SK-N-DZ (cell line): ENCODE results near the gene JCAD.

Experiments used
- DNase-seq: peaks from one replicate; pipeline ENCODE4 v3.0.0-alpha.2; 2015; ENCODE audit warnings: low spot score

Gene JCAD

DNA sequence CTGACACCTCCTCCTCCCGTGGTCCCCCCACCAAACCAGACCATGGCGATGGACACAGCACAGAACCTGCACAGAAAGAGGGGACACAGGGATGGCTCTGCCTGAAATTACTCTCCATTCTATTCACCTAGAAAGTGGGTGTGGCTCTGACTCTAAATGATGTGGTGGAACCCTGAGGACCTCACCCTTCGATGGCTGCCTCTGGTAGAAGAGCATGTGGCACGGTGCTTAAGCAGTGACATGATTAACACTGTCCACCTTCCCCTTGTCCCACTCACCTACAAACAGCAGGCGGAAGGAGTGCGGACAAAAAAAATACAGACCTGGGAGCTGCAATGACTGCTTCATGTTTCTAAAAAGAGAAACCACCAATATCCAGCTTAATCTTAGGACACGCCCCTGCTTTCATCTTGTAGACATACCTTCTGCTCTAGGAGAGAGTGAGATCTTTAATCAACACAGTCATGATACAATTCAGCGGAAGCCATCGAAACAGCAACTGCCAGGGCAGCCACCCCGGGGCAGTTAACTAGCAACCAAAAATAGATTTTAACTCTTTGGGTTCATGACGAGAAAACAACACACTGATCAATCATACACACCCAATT is 11.4 kb downstream of the JCAD start:
- no peak for DNase-seq

DNA sequence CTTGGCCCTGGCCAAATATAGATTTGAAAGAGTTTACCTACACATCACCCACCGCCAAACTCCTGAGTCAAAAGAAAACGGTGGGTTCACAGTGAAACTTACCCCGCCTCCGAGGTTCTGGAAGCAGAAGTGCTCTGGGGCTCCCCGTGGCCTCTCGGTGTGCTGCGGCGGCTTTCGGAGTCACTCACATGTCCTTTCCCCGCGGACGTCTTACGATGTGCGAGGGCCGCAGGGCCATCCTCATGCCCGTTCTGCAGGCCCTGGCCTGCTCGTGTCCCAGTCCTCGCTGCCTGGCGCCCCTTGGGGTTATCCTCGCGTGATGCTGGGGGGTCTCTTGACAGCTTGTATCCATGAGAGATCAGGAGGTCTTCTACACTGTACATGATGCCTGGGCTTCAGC is 12.0 kb downstream of the JCAD start:
- DNase-seq = no peak

DNA sequence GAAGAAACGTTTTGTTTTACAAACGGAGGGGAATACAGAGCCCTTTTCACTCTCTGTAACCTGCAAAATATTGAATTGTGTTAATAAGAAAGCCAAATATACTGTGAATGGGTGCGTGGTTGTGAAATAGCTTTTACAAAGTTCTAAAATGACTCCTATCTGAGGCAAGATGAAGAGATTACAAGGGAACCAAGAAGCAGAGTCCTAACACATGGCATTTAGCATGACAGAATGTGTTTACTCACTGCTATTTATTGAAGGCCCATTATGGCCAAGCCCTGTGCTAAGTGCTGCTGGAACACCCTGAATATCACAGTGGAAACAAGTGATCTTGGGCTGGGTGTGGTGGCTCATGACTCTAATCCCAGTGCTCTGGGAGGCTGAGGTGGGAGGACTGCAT is 12.9 kb downstream of the JCAD start:
- no peak for DNase-seq

DNA sequence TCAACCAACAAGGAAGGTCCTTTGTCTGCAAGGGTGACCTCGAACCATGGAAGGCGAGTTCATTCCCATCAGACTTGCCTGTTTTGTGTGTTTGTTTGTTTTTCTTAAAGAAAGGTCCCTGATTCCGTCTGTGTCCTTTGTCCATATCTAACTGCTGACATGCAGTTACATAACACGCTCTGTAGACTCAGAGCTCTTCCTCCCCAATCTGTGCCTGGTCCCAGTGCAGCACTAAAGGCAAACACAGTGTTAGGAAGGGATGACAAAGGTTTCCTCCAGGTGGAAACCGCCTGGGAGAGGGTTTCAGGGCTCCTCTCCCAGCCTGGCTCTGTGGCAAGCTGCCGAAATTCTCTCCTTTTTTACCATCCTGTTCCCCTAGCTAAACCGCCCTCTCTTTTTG is 13.4 kb downstream of the JCAD start:
- DNase-seq = no peak

DNA sequence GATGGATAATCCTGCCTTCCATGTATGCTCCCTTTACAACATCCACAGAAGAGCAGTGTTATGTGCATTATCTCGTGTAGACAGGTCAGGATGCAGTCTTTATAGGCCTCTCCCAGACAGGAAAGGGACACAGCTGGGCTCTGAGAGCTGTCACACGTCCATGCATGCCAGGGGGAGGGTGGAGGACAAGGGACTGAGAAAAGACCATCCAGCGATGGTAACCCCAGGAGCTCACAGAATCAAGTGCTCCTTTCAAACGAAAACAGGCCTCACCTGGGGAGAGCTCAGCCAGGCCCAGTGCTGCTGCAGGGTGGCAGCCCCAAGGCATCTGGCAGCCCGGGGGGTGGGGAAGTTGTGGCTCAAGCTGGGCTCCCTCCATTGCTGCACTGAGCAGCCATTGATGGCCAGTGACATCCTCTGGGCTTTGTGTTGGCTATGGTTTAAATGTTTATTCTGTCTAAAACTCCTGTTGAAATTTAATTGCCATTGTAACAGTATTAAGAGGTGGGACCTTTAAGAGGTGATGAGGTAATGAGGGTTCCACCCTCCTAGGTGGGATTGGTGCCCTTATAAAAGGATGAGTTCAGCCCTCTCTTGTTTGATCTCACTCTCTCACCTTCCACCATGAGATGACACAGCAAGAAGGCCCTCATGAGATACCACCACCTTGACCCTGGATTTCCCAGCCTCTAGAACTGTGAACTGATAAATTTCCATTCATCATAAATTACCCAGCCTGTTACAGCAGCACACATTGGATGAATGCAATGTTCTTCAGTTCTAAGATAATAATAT is 15.7 kb downstream of the JCAD start:
- no peak for DNase-seq

DNA sequence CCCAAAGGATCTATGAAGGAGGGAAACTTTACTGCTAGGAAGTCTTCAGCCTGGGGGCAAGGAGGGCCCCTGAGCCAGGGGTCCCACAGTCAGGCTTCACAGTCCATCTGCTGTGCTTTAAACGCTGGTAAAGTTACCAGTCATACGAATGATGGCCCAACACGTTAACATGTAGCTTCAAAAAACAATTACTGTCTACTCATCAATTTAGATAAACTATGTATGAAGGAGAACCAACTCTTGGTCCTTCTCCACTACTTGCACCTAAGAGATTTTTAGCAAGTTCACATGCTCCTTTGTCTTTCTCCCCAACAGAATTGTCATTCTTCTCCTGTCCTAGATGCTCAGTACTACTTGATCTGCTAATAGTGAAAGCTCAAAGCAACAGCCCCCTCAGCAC is 16.6 kb downstream of the JCAD start:
- no peak for DNase-seq

DNA sequence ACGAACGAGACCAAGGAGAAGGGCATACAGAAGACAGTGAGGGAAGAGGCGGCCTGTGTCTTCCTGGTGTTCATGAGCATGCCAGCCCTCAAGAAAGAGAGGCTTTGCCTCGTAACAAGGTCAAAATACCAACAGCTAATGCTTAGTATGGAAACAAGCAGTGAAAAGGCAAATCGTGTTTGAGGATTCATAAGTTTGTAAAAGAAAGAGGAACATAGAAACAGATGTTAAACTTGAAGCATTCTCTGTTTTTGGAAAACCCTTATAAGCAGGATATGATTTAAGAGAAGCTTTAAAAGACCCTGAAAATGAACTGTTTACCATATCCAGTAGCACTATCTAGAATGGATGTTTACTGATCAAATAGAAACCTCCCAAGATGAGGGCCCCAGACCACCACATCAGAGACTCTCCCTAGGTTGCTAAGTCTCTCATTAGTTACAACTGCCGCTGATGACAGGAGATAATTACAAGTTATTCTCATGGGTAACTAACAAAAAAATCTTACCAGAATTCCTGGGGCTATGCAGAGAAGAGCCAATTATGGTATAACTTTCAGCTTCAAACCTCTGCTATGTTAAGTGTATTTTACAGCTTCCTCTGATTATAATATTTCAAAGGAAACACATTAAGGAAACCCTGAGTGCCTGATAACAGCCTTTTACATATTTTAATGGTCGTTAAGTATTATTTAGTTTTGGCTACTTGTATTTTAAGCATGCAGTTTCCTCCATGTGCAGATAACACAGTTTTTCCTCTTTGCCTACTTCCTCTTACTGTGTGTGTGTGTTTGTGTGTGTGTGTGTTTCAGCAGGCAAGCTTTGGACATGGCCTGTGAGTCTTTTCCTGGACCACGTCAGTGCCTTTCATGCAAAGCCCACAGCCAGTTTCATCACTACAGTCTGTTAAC is 17.9 kb downstream of the JCAD start:
- DNase-seq = no peak

DNA sequence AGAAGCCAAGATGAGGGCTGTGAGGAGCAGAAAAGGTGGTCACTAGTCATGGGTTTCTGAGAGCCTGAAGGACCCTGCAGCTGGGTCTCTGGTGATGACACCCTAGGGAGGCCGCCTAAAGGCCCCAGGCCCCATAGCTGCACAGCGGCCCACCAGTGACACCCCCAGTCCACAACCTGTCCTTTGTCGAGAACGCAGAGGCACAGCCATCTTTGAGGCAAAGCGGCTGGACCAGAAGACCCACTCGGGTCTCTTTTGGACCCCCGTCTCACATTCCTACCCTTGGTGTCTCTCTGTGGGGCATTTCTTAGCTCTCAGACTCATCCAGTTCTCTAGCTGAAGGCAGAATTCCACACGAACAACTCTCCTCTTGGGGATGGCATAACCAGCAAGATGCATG is 18.8 kb downstream of the JCAD start:
- DNase-seq = no peak

DNA sequence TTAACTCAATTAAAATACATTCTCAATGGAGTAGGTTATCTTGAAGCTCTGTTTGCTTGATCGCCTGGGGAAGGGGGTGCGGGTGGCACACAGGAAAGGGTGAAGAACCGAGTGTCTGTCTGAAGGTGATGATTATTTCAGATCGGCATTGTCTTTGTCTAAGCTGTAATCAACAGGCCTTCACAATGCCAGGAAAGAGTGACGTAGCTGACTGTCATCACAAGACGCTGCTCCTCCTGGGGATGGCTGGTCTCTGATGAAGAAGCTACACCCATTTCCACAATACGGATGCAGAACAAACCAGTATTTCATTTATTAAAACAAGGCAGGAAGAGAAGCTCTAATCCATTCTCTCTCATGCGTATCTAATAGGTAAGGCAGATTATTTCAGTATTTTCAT is 19.4 kb downstream of the JCAD start:
- DNase-seq = no peak

DNA sequence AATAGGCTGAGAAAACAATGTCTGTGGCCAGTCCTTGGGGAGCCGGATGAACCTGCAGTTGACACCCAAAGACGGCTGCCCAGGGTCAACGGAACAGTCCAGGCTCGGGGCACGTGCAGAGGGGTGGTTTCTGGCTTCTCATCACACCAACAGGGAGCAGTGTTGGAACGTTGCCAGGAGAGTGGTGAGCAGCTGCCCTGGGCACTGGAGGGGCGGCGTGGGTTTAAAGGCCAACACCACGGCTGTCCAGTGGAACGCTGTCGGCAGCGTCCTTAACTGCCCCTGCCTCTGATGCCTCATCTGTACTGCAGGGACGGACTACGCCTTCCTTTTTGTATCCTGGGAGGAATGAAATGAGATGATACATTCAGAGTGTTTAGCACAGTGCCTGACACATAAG is 19.8 kb downstream of the JCAD start:
- DNase-seq = no peak

DNA sequence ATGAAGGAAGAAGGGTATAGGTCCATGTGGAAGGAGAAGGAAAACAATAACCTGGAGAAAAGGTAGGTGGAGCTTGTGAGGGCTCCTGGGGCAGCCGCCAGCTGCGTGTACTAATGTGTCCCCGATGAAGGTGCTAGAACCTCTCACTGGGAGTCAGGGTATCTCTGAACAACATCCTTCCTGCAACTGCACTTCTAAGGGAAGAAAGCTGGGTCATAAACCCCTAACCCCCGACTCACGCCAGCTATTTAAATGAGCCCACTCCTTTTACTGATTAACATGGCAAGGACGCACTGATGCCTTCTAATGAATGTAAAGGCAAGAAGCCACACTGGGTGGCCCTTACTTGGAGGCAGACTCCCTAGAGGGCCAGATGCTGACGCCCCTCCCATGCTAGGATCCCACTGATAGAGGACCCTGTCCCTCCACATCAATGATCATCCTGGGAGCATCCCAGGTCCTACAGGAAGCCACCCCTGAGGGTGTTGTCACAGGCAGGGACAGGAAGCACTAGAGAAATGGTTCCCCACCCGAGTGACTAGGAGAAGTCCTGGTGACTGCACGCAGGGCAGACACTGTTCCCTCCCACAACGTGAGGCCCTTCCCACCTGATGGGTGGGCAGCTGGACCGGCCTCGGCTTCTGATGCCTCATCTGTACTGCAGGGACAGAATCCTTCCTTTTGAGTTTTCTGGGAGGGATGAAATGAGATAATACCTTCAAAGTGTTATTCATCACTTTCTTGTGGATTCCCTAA is 20.4 kb downstream of the JCAD start:
- DNase-seq = no peak

DNA sequence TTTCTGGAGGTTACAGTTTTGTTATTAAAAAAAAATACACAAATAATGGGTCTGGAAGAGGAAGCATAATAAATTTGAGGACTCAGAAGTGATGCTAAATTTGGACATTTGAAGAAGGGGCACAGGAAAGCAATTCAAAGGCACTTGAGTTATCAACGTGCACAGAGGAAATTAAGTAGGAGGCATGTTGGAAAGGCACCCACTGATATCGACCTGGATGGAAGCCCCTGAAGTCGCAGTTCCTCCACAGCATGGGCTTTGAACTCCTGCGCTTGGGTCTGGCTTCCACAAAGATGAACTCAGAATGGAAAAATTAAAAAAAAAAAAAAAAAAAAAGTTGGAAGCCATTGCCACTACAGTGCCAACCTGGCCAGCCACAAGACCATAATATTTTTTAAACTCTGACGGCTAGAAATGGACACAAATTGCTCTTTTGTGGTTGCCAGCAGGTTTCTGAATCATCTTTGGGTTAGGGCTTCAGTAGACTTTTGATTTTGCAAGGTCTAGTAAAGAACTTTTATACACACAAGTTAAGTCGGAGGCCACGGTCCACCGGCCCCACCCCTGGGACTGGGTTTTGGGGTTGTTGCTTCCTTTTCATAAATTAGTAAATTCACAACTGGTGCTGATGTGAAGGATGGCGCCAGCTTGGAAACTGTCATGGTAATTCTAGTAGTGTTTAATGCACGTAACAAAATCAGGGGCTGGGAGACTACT is 21.6 kb downstream of the JCAD start:
- DNase-seq = no peak

DNA sequence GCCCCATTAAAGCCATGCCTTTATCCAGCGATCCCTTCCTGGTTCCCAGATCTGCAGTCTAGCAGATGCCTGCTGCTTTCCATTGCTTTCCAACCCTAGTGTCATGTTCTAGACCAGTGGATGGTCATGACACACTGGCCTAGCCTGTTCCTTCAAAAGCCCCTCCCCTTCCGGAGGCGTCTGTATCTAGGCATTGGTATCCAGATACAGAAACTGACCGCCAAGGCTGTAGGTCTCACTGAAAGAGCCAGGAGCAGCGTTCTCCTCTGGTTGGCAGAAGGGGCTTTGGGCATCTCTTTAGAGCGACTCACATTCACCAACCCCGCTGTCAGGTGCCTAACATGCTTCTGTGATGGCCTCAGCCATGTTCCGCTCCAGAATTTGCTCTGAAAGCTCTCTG is 22.6 kb downstream of the JCAD start:
- DNase-seq = no peak

DNA sequence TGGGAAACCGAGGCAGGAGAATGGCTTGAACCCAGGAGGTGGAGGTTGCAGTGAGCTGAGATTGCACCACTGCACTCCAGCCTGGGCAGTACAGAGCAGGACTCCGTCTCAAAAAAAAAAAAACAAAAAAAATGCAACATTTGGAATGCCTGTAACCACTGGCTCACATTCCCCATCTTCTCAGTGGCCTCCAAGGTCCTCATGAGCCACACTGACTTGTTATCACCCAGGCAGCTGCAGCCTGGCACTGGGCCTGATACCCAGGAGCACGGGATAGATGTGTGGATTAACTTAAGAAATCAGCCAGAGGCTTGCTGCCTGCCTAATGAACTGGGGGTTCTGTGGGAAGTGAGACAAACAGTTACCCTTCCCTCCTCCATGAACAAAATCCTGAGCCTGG is 23.0 kb downstream of the JCAD start:
- DNase-seq = no peak

DNA sequence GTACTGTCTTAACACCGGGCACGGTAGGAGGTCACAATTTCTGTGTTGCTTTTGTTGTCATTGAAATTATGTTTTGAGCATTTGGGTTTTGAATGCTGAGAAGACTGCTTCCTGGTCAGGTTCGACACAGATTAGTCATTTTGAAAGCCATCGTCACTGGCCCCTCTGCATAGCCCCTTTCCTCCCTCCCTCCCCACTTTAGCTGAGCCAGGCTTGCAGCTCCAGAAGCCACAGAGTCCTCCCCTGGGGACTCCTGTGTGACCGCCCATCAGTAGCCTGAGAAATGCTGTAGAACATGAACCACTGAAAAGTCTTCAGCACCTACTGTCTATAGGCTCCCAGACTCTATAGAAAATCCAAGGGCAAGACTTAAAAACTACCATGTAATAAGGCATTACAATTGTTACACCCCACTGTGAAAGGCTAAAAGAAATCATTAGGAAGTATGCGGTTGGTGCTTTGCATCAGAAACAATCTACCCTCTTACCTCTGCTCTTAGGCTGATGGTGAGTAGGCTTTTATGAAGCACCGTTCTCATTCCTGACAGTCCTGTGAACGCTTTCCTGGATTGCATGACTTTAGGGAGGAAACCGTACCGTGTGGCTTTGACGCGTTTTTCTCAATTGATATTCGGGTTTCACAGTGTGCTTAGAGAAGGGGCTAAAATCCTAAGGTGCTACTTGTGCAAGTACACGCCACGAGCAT is 24.8 kb downstream of the JCAD start:
- DNase-seq = no peak

DNA sequence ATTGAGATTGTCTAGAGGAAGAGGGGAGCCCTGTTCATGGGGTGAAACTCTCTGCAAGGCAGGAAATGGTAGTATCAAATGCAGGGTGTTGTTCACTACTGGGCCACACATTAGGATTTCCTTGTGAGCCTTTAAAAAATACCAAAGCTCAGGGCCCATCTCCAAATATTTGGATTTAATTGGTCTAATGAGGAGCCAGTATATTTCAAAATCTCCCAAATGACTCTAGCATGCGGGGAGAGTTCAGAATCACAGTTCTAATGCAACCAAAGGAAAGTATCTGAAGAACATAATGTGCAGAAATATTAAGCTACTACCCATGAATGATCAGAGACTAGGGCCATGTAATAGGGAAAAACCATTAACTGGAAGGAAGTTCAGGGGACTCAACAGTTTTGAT is 27.3 kb downstream of the JCAD start:
- no peak for DNase-seq

DNA sequence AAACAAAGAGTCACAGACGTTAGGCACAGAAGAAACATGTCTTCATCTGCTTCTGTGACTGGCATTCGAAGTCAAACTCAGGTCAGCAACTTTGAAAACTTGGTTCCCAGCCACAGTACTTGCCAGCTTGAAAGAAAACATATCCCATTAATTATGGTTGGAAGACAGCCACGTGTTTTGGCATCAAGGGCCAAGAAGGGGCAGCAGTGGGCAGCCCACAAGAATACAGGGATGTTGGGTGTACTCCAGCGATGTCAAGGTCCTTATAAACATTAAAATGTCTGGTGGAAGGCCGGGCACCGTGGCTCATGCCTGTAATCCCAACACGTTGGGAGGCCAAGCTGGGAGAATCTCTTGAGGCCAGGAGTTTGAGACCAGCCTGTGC is 29.5 kb downstream of the JCAD start:
- DNase-seq = no peak

DNA sequence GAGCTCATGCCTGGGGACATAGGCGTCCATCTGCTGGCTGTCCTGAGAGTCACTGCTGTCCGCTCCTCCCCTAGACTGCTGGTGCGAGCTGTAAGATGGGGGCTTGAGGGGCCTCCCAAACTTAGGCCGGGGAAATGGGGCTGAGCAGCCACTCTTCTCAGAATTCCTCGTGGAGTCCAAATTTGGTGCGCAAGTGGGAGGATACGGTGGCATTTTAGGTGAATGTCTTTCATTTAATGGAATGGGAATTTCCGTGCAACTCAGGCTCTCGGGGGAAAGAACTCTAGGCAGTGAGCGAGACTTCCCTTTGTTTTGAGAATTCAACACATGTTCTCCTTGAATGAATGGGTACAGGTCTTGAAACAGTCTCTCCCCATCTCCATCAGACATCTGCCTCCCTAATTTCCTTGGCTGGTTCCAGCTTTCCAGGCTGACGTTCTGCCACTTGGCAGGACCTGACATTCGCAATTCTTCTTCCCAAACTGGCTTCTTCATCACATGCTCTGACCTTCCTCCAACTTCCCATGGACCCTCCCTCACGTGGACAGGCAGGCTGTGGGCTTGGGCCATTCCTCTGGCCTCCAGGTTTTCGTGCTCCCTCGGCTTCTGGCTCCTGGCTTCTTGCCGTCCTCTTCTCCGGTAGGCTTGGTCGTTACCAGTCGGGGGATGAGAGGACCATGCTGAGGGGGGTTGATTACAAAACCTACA is 30.1 kb downstream of the JCAD start:
- DNase-seq = no peak

DNA sequence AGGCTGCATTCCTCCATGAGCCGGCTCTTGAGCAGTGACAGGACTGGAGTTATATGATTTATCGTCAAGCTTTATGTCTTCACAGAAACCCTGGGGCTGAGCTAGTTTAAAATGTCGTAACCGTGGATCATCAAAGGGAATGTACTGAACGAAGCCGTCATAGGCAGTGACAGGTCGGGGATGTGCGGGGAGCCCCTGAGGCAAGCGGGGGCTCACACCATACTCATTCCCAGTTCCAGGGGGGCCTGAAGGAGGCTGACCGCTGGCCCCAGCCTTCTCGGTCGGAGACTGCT is 30.7 kb downstream of the JCAD start:
- DNase-seq = no peak
